ENCODE data around the gene DNAL1.

DNAL1 gene

DNA sequence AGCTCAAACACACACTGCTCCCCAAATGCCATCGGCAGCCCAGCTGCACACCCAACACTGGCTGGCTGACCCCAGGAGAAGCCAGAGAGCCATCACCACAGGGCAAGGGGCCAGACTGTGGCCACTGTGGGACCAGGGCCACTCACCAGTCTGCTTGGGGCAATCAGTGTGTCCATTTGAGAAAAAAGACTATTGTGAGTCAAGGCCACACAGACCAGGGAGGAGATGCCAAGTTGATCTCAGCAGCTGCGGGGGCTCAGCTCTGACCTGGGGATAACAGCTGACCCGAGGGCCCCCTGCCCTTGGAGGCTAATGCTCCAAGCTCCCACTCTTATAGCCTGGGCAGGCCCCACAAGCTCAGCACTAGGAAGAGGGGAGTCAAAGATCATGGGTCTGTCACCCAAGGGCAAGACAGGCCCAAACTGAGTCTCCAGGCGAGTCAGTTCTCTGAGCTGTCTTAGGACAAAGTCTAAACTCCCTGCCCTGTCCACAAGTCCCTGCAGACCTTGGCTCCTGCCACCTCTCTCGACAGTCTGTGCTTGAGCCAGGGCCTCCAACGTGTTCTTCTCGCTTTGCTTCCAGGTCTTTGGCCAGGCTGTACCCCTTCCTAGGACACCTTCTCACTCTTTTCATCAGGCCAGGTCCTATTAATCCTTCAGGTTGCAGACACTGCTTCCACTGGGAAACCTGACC, 99.5 kb downstream of the DNAL1 start:
- DNase-seq (ENCODE audit: low read depth): no peak

DNA sequence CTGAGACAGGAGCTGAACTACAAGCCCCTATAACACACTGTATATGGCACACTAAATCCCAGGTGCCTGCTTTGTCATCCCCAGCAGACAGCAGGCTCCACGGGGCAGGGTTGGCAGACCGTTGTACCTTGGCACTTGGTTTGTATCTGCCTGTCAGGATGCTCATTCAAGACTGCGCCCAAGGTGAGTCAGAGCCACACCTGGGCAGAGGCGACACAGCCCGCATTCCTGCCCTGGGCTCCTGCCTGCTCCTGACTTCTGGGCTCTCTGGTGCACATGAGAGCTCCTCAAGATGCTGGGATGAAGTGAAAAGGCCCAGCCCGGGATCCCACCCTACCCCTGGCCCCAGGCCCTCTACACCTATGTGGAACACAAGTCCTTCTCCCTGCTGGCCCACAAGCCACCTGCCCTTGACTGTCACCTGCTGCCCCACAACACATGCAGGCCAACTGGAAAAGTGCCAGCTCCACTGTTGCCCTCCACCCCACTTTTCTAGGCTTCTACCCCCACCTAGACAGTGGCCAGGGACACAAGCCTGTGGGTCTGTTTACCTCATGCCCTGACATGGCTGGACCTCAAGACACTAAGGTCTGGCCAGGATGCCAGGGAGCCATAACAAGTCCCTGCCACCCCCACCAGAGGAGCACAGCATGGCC, 100.2 kb downstream of the DNAL1 start:
- DNase-seq (ENCODE audit: low read depth): no peak

DNA sequence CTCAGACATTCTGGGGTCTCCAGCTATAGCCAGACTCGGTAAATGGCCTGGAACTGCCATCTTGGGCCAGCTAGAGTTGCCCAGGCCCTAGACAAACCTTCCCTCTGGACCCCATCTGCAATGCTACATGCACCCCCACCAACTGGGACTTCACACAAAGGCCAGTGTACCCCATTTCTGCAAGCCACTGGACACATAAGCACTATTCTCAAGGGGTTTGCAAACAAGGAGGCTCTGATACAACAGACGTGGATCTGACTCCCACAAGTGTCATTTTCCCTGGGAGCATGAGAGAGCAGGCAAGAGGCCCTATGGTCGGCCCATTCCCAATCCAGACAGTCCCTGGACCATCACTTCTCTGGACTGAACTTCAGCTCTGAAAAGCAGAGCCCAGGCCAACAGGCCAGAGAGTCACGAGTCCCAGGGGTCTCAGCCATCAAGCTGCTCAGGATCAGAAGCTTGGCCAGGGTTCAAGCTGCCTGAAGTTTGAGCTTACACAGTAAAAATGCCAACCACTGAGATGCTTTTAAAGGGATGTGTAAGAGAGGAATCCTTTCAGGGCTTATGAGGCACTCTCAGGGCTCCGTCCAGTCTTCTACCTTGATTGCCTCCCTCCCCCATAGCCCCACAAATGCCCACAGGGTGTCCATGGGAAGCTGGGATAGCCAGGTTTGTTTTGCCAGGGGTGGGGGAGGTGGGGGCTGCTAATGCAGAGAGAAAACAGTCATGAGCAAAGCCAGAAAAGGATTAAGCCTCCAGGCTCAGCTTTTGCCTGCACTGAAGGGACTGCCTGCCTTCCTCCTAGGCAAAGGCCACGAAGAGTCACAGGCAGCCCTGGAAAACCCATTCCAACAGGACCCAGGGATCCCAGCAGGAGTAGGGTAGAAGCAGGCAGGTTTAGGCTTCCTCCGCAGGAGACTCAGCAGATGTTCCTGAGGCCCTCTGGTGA, 101.1 kb downstream of the DNAL1 start:
- DNase-seq (ENCODE audit: low read depth): no peak

DNA sequence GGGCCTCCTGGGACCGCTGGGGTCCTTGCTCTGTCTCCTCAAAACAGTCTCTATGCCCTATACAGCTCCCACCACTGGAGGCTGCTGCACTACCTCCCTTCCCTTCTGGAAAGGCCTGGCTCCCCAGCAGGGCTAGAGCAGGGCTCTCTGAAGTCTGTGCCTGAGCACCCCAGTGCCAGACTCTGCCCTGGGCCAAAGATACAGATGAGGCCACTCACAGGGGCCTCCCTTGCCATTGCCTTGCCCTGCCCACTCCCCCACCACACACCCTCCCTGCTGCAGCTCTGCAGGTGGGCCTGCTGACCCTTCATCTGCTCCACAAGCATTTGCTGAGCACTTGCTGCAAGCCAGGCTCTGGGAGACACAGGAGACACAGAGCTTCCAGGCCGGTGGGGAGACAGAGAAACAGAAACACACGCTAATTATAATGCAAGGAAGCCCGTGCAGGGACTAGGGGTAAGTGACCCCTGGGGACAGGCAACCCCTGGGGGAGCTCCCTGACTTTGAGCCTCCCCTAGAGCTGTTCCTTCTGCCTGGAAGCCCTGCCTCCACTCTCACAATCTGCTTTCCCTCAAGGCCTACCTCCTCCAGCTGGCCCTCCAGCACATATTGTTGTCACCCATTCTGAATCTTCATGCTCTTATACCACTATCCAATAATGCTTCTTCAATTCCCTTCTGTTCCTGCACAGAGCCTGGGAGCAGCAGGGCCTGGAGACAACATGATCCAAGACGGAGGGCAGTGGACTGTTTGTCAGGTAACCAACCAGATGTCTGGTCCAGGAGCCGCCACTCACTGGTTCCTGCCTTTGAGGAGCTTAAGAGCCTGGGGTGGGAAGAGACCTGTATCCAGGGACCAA, 102.0 kb downstream of the DNAL1 start:
- no peak for DNase-seq (ENCODE audit: low read depth)

DNA sequence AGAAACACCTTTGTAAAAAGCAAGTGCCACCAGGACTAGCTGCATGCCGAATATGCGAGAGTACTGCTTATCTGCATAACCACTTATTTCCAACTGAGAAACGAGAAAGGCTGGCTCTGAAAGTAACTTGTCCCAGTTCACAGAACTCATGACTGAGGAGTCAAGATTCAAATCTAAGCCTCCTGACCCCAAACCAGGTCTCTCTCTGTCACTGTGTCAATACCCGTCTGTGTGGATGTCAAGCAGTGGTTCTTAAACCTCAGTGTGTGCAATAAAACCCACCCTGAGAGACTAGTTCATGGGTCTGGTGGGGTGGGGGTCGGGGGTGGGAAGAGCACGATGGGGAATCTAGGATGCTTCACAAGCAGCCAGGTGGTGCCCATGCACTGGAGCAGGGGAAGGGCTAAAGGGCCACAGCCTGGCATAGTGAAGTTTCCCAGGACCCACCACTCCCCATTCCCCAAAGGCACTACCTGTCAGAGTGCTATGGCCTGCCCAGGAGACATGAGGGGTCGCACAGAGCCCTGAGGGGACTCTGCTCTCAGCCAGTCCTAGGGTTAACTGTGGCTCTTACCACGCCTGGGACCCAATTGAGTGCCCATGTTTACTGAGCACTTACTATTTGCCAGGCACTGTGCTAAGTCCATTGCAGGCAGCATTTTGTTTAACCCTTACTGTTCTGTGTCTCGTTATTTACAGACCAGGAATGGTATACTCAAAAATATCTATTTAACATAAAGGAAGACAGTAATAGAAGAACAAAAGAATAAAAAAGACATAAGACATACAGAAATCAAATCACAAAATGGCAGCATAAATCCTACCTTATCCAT, 102.8 kb downstream of the DNAL1 start:
- no peak for DNase-seq (ENCODE audit: low read depth)

DNA sequence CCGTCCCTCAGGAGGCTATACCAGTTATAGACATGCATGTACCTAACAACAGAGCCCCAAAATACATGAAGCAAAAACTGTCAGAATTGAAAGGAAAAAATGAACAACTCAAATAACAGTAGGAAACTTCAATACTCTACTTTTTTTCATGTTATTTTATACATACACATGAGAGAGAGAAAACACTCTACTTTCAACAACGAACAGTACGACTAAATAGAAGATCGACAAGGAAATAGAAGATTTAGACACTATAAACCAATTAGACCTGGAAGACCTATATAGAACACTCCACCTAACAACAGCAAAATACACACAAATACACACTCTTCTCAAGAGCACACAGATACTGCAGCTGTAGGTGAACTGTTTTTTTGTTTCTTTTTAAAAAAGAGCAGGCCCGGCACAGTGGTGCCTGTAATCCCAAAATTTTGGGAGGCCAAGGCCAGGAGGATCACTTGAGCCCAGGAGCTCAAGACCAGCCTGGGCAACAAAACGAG, 104.1 kb downstream of the DNAL1 start:
- DNase-seq (ENCODE audit: low read depth): no peak

DNA sequence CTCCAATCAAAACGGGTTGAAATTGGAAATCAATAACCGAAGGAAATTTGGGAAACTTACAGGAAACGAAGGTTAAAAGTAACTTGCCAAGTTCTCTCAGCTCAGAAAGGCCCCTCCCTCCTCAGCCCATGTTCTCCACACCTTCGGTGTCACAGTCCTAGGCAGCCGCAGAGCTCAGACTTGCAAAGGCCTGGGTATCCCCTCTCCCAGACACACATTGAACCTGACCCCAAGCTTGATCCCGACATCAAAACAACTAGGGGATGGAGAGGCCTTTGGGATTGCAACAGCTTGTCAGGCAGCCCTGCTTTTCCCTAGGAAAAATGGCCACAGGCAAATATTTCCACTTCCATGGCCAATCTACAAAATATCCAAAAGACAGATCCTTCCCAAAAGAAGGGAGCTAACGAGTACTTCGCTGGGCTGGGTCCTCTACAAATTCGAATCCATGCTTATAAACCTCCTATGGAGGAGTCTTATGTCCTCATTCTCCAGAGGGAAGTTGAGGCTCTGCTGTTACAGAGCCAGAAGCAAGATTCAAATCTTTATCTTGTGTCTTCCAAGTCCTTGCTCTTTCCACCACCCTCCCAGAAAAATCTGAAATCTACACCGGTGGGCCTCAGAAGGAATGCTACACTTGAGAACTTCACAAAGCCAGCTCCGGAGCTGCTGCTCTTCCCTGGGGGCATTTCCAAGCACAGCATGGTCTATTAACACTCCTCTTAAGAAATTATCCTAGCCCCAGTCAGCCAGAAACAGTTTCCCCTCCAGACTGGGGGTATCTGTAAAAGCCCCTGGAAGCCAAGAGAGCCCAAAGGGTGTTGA, 105.1 kb downstream of the DNAL1 start:
- no peak for DNase-seq (ENCODE audit: low read depth)

DNA sequence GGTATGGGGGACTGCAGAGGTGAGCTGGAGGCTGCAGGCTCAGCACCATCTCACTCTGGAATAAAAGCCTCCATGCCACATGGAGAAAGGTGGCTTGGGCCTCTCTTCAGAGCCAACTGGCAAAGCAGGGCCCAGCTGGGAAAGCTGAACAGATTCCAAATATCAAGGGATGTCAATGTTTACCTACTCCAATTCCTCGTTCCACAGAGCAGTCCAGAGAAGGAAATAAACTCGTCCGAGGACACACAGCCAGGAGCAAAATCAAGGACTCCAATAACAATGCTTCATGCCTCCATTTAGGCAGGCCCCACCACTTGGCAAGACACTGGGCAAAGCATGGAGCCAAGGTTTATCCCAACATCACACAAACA, 105.7 kb downstream of the DNAL1 start:
- no peak for DNase-seq (ENCODE audit: low read depth)

DNA sequence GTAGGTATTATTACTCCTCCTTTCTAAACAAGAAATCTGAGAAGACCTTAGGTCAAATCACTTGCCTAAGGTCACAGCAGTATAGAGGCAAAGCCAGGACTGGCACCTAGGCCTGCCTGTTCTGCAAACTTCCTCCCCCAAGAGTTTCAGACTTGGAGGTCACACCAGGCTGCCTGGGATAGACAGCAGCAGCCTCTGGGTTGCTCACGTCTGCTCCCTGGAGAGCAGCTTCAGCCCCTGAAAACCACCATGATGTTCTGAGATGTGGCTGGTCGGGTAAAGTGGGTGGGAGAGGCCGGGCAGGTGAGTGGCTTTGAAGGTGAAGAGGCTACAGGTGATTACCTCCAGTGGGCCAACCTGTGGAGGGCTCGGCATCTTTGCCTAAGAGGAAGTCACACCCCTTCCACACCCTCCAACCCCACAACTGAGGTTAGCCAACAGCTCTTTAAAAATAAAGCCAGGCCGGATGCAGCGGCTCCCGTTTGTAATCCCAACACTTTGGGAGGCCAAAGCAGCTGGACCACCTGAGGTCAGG, 106.4 kb downstream of the DNAL1 start:
- no peak for DNase-seq (ENCODE audit: low read depth)

DNA sequence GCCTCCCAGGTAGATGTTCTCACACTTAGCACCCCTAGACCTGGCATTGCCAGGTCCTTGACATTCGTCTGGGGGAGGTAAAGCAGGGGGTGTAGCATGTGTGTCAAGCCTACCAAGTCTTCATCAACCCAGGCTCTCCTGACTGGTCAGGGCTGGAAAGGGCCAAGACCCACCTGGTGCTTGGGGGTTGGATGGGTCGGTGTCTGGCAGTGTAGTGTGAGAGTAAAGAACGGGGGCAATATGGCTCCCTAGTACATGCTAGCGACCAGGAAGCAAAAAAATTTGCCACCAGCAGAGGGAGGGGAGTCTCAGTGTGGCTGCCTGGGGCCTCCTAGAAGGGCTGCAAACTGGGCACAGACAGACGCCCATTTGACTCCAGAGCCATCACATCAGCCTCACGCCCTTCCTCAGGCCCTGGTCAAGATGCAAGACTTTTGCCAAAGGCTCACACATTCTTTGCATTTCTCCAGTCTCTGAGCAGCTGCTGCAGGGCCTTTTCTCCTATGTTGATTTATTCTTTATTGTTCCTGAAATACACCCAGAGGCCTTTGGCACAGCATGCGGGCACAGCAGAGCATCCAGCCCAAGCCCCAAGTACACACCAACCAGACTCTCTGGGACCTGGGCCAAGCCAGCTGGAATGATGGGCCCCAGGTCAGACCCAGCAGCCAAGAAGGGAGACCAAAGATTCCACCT, 107.7 kb downstream of the DNAL1 start:
- DNase-seq (ENCODE audit: low read depth): no peak

Data from activated T-cell treated with anti-CD3 and anti-CD28 coated beads for 48 hours (primary cell).